GM19397 (cell line): ENCODE data around the gene RNF10.
"Not testable (repeated sequence)": the region's sequence is repeated elsewhere in the genome, so short reads cannot be mapped to it uniquely, and the experiment has no call there.

Experiments used
- ATAC-seq: cut with Tn5 transposase; IDR thresholded peaks from one replicate; pipeline ENCODE4 v1.9.1; 2021; ENCODE audit warnings: mild to moderate bottlenecking, moderate library complexity; ENCODE audit not compliant: unreplicated experiment

Gene RNF10

GRCh38 chr12:120610560-120610959, 76.4 kb downstream of the RNF10 start:
- no peak for ATAC-seq

DNA sequence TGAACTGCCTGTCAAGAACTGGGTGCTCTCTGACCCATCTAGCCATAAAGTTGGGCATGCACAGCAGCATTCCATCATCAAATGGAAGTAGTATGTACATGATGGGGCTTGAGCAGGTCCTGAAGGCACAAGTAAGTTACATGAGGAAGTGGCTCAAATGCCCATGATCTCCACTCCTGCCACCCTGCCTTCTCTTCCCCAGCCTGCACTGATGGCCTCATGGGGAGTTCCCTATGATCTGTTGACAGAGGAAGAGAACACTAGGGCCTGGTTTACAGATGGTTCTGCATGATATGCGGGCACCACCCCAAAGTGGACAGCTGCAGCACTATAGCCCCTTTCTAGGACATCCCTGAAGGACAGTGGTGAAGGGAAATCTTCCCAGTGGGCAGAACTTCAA, 77.4 kb downstream of the RNF10 start:
- ATAC-seq = not testable (repeated sequence)

- no peak for ATAC-seq
Observed at GRCh38 chr12:120614848-120615247, 80.7 kb downstream of the RNF10 start.

- not testable (repeated sequence) for ATAC-seq
Observed at GRCh38 chr12:120617193-120617592, 83.0 kb downstream of the RNF10 start.

DNA sequence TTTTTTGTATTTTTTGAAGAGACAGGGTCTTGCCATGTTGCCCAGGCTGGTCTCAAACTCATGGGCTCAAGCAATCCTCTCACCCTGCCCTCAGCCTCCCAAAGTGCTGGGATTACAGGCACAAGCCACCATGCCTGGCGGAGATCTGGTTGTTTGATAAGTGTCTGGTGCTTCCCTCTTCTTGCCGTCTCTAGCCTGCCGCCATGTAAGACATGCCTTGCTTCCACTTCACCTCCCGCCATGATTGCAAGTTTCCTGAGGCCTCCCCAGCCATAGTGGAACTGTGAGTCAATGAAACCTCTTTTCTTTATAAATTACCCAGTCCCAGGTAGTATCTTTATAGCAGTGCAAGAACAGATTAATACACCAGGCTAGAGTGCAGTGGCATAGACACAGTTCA, 83.6 kb downstream of the RNF10 start:
- ATAC-seq = not testable (repeated sequence)

DNA sequence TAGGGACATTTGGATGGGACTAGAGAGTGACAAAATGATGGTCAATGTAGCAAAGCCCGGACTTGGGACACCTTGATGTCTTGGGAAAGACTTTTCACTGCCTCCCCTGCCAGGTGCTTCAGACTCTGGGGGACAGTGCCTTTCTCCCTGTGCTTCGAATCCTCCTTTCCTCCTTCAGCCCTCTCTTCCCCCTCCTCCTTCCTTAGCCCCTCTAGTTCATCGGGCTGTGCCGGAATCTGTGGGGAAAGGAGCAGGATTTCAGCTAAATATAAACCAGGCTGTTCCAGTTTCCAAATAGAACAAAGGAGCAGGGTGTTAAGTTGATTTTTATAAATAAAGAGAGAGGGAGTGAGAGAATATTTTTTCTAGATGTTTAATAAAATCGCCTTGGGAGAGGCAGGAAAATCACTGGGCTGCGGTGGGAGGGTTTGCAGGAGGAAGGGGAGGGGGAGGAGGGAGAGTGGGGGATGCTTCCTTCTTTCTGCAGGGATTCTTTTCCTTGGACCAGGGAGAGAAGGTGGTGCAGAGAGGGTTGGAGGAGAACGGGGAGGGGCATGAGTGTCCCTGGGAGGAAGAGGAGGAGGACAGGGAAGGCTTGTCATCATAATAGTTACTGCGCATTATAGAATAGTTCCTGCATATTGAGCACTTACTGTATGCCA, 84.9 kb downstream of the RNF10 start:
- ATAC-seq = no peak

DNA sequence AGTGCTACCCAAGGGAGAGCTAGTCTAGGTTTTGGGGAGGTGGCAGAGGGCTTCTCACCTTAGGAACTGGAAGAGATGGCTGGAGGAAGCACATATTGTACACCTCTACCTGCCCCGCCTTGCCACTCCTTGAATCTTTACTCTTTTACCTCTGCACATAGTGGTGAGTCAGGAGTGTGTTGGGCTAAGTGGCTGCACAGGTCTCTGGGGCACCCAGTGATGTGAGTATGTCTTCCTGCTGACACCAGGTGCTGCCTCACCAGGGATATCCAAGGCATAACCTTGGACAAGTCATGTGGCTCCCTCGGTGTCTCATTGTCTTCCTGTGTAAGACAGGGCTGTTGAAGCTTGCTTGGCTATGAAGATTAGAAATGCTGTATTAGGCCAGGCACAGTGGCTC, 86.5 kb downstream of the RNF10 start:
- ATAC-seq = no peak

DNA sequence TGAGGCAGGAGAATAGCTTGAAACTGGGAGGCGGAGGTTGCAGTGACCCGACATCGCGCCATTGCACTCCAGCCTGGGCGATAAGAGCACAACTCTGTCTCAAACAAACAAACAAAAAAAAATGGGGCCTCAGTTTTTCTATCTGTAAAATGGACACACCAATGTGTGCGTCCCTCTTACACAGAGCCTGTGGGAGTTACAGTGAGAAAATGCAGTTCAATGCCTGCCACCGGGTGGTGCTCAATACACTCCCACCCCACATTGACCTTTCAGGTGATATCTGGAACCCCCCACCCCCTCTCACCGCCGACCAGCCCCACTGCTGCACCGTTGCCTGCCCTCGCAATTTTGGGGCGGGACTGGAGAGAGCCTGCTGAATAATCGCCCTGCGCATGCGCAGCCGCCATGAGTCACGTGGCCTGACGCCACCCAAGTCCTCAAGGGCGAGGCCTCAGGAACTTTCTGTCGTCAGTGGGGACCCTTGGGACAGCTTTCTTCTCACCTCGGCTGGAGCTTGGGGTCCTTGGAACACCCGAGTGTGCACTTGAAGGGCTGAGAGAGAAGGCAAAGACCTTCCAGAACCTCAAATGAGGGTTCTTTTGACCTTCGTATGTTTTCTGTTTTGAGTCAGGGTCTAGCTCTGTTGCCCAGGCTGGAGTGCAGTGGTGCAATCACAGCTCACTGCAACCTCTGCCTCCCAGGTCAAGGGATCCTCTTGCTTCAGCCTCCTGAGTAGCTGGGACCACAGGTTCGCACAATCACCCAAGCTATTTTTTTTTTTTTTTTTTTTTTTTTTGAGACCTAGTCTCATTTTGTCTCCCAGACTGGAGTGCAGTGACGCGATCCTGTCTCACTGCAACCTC, 91.6 kb downstream of the RNF10 start:
- ATAC-seq = no peak
